GM18861 (cell line): ENCODE data around the gene TBXAS1.

Source experiments
- ATAC-seq: cut with Tn5 transposase; IDR thresholded peaks from one replicate; pipeline ENCODE4 v1.9.1; 2021; ENCODE audit not compliant: unreplicated experiment

Gene TBXAS1

GRCh38 chr7:139854124-139854511, 25.1 kb downstream of the TBXAS1 start:
- ATAC-seq: no peak

- ATAC-seq: no peak
These were observed 25.9 kb downstream of the TBXAS1 start for GRCh38 chr7:139854803-139855497.

- ATAC-seq: peak; percentile 87
These were observed 26.6 kb downstream of the TBXAS1 start for GRCh38 chr7:139855498-139856270.

GRCh38 chr7:139857791-139858190, 28.7 kb downstream of the TBXAS1 start:
- ATAC-seq: no peak

- ATAC-seq: no peak
These were observed 31.2 kb downstream of the TBXAS1 start for GRCh38 chr7:139860090-139860775.

- ATAC-seq: no peak
These were observed 32.7 kb downstream of the TBXAS1 start for GRCh38 chr7:139861803-139862202.

- ATAC-seq: no peak
These were observed 37.2 kb downstream of the TBXAS1 start for GRCh38 chr7:139866047-139866837.

GRCh38 chr7:139867847-139868246, 38.8 kb downstream of the TBXAS1 start:
- ATAC-seq: no peak

- ATAC-seq: no peak
These were observed 40.8 kb downstream of the TBXAS1 start for GRCh38 chr7:139869886-139870285.

- ATAC-seq: no peak
These were observed 41.3 kb downstream of the TBXAS1 start for GRCh38 chr7:139870380-139870779.

- no peak for ATAC-seq
These were observed 42.3 kb downstream of the TBXAS1 start for GRCh38 chr7:139871331-139871730.

GRCh38 chr7:139871820-139872219, 42.8 kb downstream of the TBXAS1 start:
- ATAC-seq: no peak

GRCh38 chr7:139873593-139874301, 44.7 kb downstream of the TBXAS1 start:
- no peak for ATAC-seq

- ATAC-seq: no peak
These were observed 45.2 kb downstream of the TBXAS1 start for GRCh38 chr7:139874302-139874629.

- ATAC-seq: no peak
These were observed 46.8 kb downstream of the TBXAS1 start for GRCh38 chr7:139875821-139876241.

- no peak for ATAC-seq
These were observed 47.7 kb downstream of the TBXAS1 start for GRCh38 chr7:139876622-139877283.

- no peak for ATAC-seq
These were observed 54.8 kb downstream of the TBXAS1 start for GRCh38 chr7:139883814-139884213.

GRCh38 chr7:139884441-139884840, 55.4 kb downstream of the TBXAS1 start:
- ATAC-seq: no peak

- no peak for ATAC-seq
These were observed 56.4 kb downstream of the TBXAS1 start for GRCh38 chr7:139885511-139885910.

GRCh38 chr7:139886206-139886605, 57.1 kb downstream of the TBXAS1 start:
- no peak for ATAC-seq
